ACC112 (cell line): ENCODE data around the gene EPB41L3.
"Not testable (repeated sequence)": the region's sequence is repeated elsewhere in the genome, so short reads cannot be mapped to it uniquely, and the experiment has no call there.

ENCODE experiments used
- H2AFZ ChIP-seq: fragments of 200-600 bp; sonication (generic); one replicate; pipeline ENCODE4 v1.6.0; 2017; ENCODE audit warnings: antibody characterized with exemption, low read length; ENCODE audit not compliant: unreplicated experiment
- H3K27ac ChIP-seq: fragments of 200-600 bp; sonication (generic); 2 replicates; pipeline ENCODE4 v1.5.1; 2014; ENCODE audit warnings: low read depth, mild to moderate bottlenecking, antibody characterized with exemption, low read length, moderate library complexity
- H3K27me3 ChIP-seq: fragments of 200-600 bp; sonication (generic); 2 replicates; pipeline ENCODE4 v1.6.1; 2014; ENCODE audit warnings: mild to moderate bottlenecking, antibody characterized with exemption, low read length, moderate library complexity, mixed read lengths; ENCODE audit not compliant: insufficient read depth
- H3K36me3 ChIP-seq: fragments of 200-600 bp; sonication (generic); 2 replicates; pipeline ENCODE4 v1.6.1; 2016; ENCODE audit warnings: mild to moderate bottlenecking, antibody characterized with exemption, low read length, moderate library complexity, mixed read lengths; ENCODE audit not compliant: insufficient read depth
- H3K4me1 ChIP-seq: fragments of 200-600 bp; sonication (generic); one replicate; pipeline ENCODE4 v1.6.1; 2016; ENCODE audit warnings: low read length, mixed read lengths; ENCODE audit not compliant: insufficient read depth, unreplicated experiment, control insufficient read depth
- H3K4me3 ChIP-seq: fragments of 200-600 bp; sonication (generic); 2 replicates; pipeline ENCODE4 v1.5.1; 2014; ENCODE audit warnings: mild to moderate bottlenecking, low read depth, low read length
- H3K79me2 ChIP-seq: fragments of 200-600 bp; sonication (generic); one replicate; pipeline ENCODE4 v1.6.0; 2016; ENCODE audit warnings: low read length; ENCODE audit not compliant: control insufficient read depth, unreplicated experiment, insufficient read depth

EPB41L3 gene

GRCh38 chr18:5516841-5517240 lies 27.0 kb downstream of the EPB41L3 start:
- Histone ChIP-seq H3K4me1 (no peaks in the 10 kb centered on the region), H3K4me3 (no peak overlapping the region), H2AFZ (no peak overlapping the region), H3K27ac (no peak overlapping the region), H3K79me2 (no peaks in the 10 kb centered on the region), H3K36me3 (no peaks in the 10 kb centered on the region), H3K27me3 (no peaks in the 10 kb centered on the region)

GRCh38 chr18:5515011-5515784 lies 28.6 kb downstream of the EPB41L3 start:
- H3K4me1 ChIP-seq = no peaks in the 10 kb centered on the region
- H3K36me3 ChIP-seq = no peaks in the 10 kb centered on the region
- H3K27me3 ChIP-seq = no peaks in the 10 kb centered on the region
- H3K27ac ChIP-seq = no peak overlapping the region
- H2AFZ ChIP-seq = no peak overlapping the region
- H3K4me3 ChIP-seq = no peak overlapping the region
- no peaks in the 10 kb centered on the region for H3K79me2 ChIP-seq

- Histone ChIP-seq H3K27me3 (no peaks in the 10 kb centered on the region), H3K27ac (no peak overlapping the region), H3K36me3 (no peaks in the 10 kb centered on the region), H3K4me1 (no peaks in the 10 kb centered on the region), H3K4me3 (no peak overlapping the region), H2AFZ (no peak overlapping the region), H3K79me2 (no peaks in the 10 kb centered on the region)
Measured at GRCh38 chr18:5513947-5514346, 29.9 kb downstream of the EPB41L3 start.

- Histone ChIP-seq H3K27me3 (no peaks in the 10 kb centered on the region), H3K79me2 (no peaks in the 10 kb centered on the region), H3K36me3 (no peaks in the 10 kb centered on the region), H3K4me3 (no peak overlapping the region), H2AFZ (no peak overlapping the region), H3K27ac (no peak overlapping the region), H3K4me1 (no peaks in the 10 kb centered on the region)
Measured at GRCh38 chr18:5512176-5512575, 31.6 kb downstream of the EPB41L3 start.

- H3K27me3 ChIP-seq, H3K4me1 ChIP-seq, H2AFZ ChIP-seq, H3K79me2 ChIP-seq, H3K27ac ChIP-seq, H3K4me3 ChIP-seq, H3K36me3 ChIP-seq: not testable (repeated sequence)
Measured at GRCh38 chr18:5511541-5511940, 32.3 kb downstream of the EPB41L3 start.

GRCh38 chr18:5510135-5510846 lies 33.5 kb downstream of the EPB41L3 start:
- H3K4me3 ChIP-seq = no peak overlapping the region
- no peaks in the 10 kb centered on the region for H3K4me1 ChIP-seq
- no peaks in the 10 kb centered on the region for H3K36me3 ChIP-seq
- no peaks in the 10 kb centered on the region for H3K79me2 ChIP-seq
- no peak overlapping the region for H2AFZ ChIP-seq
- H3K27ac ChIP-seq = no peak overlapping the region
- H3K27me3 ChIP-seq = no peaks in the 10 kb centered on the region

- Histone ChIP-seq H3K36me3 (no peaks in the 10 kb centered on the region), H3K27ac (no peak overlapping the region), H2AFZ (no peak overlapping the region), H3K4me1 (no peaks in the 10 kb centered on the region), H3K4me3 (no peak overlapping the region), H3K79me2 (no peaks in the 10 kb centered on the region), H3K27me3 (no peaks in the 10 kb centered on the region)
Measured at GRCh38 chr18:5508821-5509220, 35.0 kb downstream of the EPB41L3 start.

GRCh38 chr18:5507756-5508155 lies 36.0 kb downstream of the EPB41L3 start:
- Histone ChIP-seq H3K79me2 (no peaks in the 10 kb centered on the region), H3K27ac (no peak overlapping the region), H2AFZ (no peak overlapping the region), H3K4me3 (no peak overlapping the region), H3K4me1 (no peaks in the 10 kb centered on the region), H3K27me3 (no peaks in the 10 kb centered on the region), H3K36me3 (no peaks in the 10 kb centered on the region)

GRCh38 chr18:5506174-5506573 lies 37.6 kb downstream of the EPB41L3 start:
- H3K4me1 ChIP-seq = no peaks in the 10 kb centered on the region
- no peaks in the 10 kb centered on the region for H3K27me3 ChIP-seq
- no peak overlapping the region for H2AFZ ChIP-seq
- H3K4me3 ChIP-seq = no peak overlapping the region
- H3K27ac ChIP-seq = no peak overlapping the region
- no peaks in the 10 kb centered on the region for H3K36me3 ChIP-seq
- H3K79me2 ChIP-seq = no peaks in the 10 kb centered on the region

GRCh38 chr18:5503740-5504139 lies 40.1 kb downstream of the EPB41L3 start:
- H3K27me3 ChIP-seq = no peaks in the 10 kb centered on the region
- H3K36me3 ChIP-seq = no peaks in the 10 kb centered on the region
- no peak overlapping the region for H3K4me3 ChIP-seq
- H3K79me2 ChIP-seq = no peaks in the 10 kb centered on the region
- no peak overlapping the region for H3K27ac ChIP-seq
- H3K4me1 ChIP-seq = no peaks in the 10 kb centered on the region
- no peak overlapping the region for H2AFZ ChIP-seq
